ENCODE measurements around the gene CNBD2.
"Not testable (repeated sequence)": the region's sequence is repeated elsewhere in the genome, so short reads cannot be mapped to it uniquely, and the experiment has no call there.

CNBD2 gene

DNA sequence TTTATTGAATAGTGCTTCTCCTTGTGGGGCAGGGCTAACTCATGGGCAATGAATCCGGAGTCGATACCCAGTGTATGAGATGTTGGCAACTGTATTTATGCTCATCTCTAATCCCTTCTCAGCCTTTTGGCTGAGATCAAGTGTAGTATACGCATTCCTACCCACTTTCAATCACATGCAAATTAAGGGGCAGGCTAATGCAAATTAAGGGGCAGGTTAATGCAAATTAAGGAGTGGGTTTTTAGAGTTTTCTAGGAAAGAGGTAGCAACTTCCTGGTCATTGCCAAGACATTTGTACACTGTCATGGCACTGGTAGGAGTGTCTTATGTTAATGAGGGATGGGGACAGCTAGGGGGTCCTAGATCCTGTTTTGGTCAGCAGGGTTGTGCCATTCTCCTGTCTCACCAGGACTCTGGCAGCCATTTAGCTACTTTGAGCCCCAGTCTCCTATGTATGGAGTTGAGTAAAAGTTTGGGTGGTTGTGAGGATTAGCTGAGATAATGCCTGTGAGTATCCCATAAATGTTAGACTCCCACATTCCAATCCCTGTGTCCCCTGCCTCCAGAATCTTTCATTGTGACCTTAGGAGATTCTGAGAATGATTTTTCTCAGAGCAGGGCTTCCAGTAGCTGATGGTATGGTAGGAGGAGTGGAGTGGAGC lies at the start of gene CNBD2:
Gene CNBD2 (plus strand): TSS at position 612 of the 662 bp plus-strand sequence. CDS start 173 bp downstream, outside the sequence.
- no peak for DNase-seq

DNA sequence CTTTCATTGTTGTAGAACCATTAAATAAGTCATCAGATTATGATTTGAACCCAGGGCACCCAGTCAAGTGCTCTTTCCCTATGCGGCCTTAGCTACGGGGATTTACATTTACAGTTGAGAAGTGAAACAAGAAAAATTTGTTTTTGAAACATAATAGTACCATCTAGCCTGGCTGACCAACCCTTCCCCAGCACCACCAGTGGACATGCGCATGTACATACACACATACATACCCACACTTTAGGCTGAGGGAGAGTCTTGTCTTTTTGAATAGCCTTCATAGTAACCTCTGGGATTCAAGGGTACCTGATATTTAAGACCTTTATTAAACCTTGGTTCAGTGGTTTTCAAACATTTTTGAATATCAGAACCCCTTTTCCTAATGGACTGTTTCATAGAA lies 47.9 kb upstream of the CNBD2 start:
- no peak for DNase-seq

DNA sequence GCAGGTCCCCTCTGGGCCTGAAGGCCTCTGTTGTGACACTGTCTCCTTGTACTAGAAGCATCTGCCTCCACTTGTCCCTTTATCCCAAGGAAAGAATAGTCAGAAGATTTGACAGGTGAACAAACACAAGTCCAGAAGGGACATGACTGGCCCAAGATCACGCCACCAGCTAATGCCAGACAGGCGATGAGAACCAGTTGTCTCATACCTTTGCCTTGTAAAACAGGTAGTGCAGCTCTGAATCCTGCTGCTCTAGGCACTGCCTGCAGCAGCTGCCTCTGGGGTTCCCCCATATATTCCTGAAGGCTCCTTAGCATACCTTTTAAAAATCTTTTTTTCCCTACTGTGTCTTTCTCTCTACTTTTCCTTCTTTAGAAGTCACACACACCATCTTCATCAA lies 39.1 kb upstream of the CNBD2 start:
- DNase-seq: no peak

DNA sequence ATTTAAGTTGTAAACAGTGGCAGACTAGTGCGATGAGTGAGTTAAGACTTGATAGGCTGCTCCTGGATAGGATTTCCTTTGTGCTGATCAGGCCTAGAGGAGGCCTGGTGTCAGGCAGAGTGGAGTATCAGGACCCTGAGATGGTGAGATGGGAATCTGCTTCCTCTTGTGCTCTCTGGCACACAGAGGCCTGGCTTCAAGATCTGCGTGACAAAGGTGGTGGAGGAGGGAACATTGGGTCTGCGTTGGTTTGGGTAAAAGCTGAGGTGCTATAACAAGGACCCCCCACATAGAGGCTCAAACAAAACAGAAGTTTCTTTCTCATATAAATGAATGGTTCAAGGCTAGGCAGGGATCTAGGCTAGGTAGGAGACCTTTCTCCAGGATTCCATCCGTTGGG lies 34.3 kb upstream of the CNBD2 start:
- DNase-seq: no peak

DNA sequence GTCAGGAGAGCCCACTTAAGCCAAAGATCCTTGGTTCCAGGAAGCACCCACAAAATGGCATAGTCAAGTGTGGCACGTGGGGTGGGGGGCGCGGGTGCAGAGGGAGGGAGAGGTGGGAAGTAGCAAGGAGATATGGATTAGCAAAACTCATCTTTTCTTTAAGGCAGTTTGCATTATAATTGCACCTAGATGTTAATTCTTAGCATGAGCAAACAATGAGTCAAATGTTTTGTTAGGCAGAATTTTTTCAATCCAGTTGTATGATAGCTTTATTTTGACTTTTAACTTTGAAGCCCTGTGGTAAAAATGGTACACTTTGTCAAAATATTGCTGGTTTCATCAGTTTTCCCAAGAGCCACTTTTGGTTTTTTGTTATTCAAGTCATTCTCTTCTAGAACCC lies 29.1 kb upstream of the CNBD2 start:
- no peak for DNase-seq

DNA sequence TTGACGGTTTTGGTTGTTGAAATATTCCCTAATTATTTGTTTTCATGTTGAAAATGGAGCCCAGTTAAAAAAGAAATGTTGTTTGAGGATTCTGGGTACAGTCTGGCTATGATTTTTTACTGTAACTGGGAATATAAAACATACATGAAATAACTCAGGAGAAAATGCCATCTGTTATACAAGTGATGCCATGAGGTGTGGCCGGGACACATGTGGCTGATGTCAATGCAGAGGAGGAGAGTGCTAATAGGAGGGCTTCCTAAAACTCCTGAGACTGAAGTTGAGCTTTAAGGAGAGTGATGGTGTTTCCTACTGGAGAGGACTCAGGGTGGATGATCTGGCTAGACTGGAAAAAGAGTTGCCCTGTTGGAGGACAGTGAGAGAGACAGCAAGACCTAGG lies 26.8 kb upstream of the CNBD2 start:
- DNase-seq: no peak

DNA sequence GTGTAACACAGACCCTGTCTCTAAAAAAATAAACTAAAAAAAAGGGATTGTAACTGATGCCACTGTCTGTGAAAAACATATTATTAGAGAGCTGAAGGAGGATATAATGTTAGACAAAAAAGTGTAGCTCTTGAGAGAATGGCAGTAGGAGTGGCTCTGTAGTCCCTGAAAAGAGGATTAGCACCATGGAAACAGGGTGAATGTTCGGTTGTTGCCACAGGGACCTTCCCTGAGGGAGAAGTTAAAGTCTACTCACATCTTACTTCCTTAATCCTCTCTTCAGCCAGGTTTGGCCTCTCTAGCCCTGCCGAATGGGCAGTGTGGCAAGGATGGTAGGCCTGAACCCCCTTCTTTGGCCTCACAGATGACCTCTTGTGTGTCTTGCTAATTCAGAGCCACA lies 26.1 kb upstream of the CNBD2 start:
- DNase-seq: no peak

DNA sequence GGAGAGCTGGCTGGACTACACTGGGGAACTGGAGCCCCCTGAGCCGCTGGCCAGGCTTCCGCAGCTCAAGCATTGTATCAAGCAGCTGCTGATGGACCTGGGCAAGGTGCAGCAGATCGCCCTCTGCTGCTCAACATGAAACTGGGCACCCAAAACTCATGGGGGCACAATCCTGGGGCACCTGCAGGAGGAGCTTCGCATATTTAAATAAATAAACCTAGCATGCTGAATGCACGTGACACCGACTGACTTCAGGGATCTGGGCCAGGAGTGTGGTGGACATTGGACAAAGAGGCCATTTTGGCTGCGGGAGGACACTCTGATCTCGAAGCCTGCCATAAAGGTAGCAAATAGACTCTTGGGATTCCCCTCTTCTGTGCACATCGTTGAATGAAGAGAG lies 20.9 kb upstream of the CNBD2 start:
- DNase-seq: no peak

DNA sequence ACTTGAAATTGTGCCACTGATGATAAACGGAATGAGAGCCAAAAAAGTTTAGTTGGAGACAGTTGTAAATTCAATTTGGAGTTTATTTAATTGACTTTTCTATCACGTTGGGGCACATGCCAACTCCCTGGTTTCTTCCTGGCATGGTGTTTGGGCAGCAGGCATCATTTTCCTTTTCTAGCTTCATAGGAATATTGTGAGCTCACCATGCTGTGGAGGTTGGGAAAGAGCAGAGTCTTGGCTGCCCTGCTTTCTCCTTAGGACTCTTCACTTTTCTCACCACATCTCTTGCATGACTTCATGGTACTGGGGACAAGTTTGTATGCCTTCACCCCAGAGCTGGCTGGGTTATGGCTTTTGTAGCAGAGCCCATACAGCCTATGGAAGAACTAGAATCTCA lies 20.5 kb upstream of the CNBD2 start:
- DNase-seq: no peak

DNA sequence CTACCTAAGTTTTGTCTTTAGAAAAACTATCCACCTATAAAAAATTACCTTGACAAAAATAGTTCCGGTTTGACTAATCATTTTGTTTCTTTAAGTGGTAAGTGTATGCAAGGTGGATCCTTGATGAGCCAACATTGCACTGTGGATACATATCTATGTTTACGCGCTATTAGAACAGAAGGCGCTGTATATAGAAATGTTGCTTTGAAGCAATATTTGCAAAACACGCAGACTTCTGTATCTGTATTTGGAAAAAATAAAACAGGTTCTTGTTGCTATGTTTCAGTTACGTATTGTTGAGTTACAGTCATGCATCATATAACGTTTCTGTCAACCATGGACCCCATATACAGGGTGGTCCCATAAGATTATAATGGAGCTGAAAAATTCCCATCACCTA lies 18.3 kb upstream of the CNBD2 start:
- DNase-seq: no peak

DNA sequence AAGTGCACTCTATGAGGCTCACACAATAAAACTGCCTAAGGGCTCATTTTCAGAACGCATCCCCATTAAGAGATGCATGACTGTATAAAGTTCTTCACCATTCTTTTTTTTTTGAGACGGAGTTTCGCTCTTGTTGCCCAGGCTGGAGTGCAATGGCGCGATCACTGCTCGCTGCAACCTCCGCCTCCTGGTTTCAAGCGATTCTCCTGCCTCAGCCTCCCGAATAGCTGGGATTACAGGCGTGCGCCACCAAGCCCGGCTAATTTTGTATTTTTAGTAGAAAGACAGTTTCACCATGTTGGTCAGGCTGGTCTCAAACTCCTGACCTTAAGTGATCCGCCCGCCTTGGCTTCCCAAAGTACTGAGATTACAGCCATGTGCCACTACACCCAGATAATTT lies 16.3 kb upstream of the CNBD2 start:
- not testable (repeated sequence) for DNase-seq

DNA sequence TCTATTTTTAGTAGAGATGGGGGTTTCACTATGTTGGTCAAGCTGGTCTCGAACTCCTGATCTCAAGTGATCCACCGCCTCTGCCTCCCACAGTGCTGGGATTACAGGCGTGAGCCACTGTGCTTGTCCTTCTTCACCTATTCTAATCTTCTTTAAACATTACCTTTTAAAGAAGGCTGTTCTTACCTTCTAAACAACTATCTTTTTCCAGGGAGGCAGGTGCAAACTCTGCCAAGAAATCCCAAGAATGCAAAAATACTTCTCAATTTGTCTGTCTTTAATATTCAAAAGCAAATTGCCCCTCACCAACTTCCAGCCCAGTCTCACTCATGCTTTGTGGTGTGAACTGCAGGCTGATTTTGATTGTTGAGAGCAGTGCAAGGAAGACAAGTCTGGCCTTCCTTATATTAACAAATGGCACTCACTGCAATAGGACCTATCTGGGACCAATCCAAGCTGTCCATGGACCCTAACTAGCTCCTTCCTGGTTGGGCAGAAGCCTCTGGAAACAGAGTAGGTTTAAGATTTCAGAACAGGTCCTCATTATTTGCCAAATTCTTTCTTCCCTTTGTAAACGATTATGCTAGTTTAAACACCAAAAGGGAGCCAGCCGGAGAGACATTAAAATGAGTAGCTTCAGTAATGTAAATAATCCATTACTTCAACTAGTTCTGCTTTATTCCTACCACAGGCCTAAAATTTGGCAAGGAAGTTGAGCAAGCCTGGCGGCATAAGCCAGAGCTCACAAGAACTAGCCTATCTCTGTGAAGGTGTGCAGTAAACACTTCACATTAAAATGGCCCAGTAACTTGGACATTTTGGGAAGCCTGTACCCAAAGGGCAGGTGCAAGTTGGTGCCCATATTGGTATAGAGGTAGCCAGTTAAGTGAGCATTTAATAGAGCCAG lies 15.7 kb upstream of the CNBD2 start:
- DNase-seq: no peak

DNA sequence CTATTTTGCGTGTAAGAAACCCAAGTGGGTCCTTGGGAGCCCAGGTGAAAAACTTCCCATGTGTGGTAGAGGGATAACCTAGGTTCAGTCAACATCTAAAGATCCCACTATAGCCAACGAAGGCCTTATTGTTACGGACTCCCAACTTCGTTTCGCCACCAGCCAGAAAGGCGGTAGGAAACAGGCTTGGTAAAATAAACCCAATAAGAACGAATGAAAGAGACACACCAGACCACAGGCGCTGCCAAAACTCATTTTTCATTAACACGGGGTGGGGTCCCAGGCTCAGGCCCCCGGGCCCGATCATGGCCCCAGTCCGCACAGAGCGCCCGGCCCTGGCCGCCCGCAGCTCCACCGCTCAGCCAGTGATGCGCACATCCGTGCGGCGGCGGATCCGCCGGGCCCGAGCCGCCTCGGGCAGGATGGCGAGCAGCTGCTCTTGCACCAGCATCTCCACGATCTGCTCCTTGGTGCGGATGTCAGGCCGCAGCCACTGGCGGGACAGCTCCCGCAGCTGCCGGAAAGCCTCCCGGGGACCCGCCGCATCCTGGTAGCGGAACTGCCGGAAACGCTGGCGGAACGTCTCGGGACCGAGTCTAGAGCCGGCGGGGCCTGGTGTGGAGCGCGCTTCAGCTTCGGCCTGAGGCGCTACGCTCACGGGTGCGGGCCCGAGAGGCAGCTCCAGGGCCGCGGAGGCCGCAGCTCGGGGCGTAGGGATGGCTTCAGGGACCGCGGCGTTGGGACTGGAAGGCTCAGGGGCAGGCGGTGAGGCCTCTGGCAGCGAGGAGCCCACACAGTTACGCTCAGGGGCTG lies 14.8 kb upstream of the CNBD2 start:
- peak; percentile 54 for DNase-seq

DNA sequence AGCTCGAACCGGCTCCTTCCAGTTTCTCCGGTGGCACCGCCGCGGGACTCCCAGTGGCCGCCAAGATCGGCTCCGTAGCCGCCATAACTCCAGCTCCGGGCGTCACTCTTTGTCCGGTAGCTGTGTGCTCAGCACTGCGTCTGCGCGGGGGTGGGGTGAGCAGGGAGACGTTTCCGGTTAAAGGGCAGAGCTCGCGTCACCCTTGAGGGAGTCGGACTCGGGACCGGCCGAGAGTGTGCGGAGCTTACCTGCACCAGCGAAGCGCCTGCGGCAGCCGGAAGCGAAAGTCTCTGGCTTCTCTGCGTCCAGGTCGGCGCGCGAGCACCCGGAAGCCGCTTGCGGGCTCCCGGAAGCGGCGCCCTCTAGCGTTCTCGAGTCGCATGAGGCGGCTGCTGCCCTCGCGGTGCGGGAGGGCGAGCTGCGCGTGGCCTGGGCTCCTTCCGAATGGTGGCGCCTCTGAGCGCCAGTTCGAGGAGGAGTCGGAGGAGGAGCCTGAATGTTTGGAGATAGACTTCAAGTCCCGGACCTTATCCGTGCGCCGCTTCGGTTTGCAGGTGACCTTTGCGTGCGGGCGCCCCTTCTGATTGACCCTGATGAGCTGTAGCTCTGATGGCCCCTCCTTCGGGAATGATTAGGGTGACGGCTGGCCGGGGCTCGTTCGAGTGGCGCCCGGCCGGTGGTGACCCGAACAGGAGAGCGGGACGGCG lies 14.0 kb upstream of the CNBD2 start, which contains the start of gene SCAND1:
Gene SCAND1 (minus strand): TSS at position 303 of the 707 bp plus-strand sequence. CDS start 218 bp downstream, at position 85.
- DNase-seq: peak; percentile 94

DNA sequence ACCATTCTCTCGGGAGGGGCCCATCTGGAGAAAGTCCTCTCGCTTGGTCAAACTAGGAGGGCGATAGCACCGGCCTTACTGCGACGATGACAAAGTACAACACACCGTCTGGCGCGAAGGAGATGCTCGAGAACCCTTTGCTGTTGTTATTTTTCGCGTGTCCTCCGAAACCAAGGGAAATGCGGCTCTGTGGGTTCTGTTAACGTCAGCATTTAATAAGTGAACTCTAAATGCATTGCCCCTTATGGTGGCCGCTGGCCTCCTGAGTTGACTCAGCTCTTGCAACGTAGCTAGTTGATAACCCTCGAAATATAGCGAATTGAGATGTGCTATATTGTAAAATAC lies 13.5 kb upstream of the CNBD2 start:
- DNase-seq: no peak

DNA sequence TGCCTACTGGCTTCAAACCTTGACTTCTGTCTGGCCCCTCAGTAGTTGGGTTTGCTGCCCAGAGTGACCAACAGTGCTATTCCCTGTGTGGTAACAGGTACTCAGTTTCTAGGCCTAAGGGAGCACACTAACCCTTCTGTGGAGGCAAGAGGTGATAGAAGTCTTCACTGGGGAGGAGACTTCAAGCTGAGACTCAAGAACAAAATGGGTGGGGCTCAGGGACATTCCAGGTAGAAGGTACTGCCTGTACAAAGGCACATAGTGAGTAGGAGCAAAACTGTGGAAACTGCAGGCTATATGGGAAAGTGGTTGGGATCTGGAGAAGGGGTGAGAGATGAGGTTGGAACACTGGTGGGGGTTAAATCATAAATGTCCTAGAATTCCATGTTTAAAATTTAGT lies 11.8 kb upstream of the CNBD2 start:
- DNase-seq: no peak

DNA sequence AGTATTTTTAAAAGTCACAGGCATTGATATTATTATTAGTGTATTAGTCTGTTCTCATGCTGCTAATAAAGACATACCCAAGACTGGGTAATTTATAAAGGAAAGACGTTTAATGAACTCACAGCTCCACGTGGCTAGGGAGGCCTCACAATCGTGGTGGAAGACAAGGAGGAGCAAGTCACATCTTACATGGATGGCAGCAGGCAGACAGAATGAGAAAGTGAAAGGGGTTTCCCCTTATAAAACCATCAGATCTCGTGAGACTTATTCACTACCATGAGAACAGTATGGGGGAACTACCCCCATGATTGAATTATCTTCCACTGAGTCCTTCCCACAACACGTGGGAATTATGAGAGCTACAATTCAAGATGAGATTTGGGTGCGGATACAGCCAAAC lies 9.1 kb upstream of the CNBD2 start:
- DNase-seq: not testable (repeated sequence)

DNA sequence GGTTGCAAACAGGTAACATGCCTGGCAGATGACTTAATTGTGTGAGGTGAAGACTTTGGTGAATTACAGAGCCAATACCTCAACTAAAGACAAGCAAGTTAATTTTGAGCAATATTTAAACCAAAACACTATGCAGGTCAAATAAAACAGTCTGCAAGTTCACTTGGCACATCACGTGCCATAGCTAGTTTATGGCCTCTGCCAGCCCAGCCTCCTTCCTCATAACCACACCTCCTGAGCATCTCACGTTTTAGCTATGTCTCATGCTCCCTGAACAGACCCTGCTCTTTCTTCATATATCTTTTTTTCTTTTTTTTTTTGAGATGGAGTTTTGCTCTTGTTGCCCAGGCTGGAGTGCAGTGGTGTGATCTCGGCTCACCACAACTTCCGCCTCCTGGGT lies 4.5 kb upstream of the CNBD2 start:
- DNase-seq: no peak

DNA sequence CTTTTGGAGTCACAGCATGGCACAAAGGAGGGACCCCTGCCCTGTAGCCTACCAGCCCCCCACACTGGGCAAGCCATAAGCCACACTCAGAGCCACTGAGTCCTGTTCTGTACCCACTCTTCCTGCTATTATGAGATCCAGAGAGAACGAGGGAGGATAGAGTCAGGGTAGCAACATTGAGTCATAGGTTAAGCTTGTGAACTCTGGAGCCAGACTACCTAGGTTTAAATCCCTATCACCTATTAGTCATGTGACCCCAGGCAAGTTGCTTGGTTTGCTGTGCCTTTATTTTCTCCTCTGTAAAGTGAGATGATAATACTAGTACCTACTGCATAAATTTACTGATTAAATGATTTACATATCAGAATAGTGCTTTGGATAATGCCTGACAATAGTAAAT lies 540 bp downstream of the CNBD2 start:
- DNase-seq: no peak

DNA sequence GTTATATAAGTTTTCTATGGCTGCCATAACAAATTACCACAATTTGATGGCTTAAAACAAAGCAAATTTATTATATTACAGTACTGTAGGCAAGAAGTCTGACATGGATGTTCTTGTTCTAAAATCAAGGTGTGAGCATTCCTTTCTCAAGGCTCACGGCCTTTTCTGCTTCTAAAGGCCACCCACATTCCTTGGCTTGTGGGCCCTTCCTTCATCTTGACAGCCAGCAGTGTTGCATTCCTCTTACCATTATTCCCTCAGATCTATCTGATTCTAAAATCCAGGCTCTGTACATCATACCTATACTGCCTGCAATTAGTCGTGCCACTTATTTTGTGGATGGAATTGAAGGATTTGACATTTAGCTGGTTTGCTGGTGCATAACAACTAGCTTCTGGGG lies 3.6 kb downstream of the CNBD2 start:
- no peak for DNase-seq

DNA sequence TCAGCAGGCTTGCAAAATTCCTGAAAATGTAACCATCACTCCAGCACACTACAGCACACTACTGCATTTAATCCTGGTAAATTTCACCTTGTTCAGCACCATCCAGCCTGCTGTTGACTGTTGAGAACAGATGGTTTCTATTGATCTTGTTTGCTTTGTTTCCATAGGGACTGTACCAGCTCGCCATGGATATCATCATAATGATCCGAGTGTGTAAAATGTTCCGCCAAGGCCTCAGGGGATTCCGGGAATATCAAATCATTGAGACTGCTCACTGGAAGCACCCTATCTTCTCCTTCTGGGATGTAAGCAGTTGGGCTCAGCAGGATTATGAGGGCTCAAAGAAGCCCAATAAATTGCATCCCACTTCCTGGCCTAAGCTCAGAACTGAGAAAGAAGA lies 4.1 kb downstream of the CNBD2 start:
- DNase-seq: no peak

DNA sequence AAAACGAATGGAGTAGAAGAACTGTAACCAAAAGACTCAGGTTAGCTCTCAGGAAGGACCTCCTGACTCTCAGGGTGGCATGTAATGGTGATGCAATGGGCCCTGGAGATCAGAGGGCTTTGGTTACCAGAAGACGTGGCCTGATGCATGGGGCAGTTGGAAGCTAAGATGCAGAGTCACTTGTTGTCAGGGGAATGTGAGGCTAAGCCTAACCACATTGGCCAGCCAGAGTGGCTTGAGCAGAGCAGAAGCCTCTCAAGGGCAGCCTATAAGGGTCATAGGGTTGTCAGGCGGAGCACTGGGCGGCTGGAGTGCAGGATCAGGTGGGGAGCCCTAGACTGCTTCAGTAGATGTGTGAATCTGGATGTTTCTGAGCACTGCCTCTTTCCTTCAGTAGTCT lies 5.9 kb downstream of the CNBD2 start:
- no peak for DNase-seq
